ENCODE data around the gene C3orf80. TPM values are rescaled to one million over a fixed set of nuclear protein-coding genes. Genes with fewer than 3 reads are reported as not detected.
"Not testable (repeated sequence)": the region's sequence is repeated elsewhere in the genome, so short reads cannot be mapped to it uniquely, and the experiment has no call there.

The C3orf80 gene
- not detected for total RNA-seq

DNA sequence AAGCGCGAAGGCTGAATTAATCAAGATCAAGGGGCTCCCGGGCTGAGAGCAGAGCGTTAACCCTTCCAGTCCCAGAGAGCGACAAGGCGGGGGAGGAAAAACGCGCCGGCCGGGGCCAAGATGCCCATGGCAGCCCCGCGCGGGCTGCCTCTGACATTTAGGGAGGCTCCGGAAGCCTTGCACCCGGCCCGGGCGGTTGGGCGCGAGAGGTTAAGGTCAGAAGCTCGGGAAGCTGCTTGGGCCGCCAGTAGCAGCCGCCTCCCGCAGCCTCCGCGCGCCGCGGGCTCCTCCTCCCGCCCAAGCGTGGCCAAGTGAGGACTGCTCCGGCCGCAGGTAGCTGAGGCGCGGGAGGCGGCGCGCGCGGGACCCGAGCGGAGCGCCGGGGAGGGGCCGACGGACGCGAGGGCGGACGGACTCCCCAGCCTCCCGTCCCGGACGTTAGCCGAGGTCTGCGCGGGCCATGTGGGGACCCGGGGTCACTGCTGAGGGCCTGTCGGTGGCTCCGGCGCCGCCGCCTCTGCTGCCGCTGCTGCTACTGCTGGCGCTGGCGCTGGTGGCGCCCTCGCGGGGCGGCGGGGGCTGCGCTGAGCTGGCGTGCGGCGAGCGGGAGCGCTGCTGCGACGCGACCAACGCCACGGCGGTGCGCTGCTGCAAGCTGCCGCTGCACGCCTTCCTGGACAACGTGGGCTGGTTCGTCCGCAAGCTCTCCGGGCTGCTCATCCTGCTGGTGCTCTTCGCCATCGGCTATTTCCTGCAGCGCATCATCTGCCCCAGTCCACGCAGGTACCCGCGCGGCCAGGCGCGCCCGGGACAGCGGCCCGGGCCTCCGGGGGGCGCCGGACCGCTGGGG is at the start of gene C3orf80:
Gene C3orf80 (plus strand): TSS at position 247 of the 850 bp plus-strand sequence. CDS start 214 bp downstream, at position 461.
- Histone ChIP-seq H3K9ac (ENCODE audit: low read depth in 1 of 3, low read length in 3 of 3) (peak within 1 kb of the TSS in 1 of 3 donors; percentile 62), H3K27me3 (ENCODE audit: control insufficient read depth in 3 of 3, insufficient read depth in 3 of 3, low read length in 3 of 3) (peaks cover 18 to 39% (median 36%) of the 10 kb centered on the region in 3 donors), H3K36me3 (ENCODE audit: control insufficient read depth in 3 of 3, insufficient read depth in 3 of 3, low read length in 3 of 3) (no peaks in the 10 kb centered on the region)

DNA sequence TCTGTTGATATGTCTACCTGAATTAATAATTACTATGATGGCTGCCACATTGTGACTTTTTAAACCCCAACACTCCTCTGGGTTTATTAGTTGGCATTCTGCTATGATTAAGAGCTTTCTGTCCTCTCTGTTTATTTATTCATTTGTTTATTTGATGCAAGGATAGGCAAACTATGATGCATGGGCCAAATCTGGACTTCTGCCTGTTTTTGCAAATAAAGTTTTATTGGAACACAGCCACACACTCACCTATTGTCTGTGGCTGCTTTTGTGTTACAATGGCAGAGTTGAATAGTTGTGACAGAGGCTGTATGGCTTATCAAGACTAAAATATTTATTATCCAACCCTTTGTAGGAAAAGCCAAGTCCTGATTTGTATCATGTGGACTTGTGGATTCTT is 48.3 kb upstream of the C3orf80 start:
- H3K27me3 ChIP-seq (ENCODE audit: control insufficient read depth in 3 of 3, insufficient read depth in 3 of 3, low read length in 3 of 3), result peaks cover 0 to 2% (median 0%) of the 10 kb centered on the region in 3 donors
- H3K36me3 ChIP-seq (ENCODE audit: control insufficient read depth in 3 of 3, insufficient read depth in 3 of 3, low read length in 3 of 3), result no peaks in the 10 kb centered on the region
- H3K9me3 ChIP-seq (ENCODE audit: control insufficient read depth in 3 of 3, low read length in 3 of 3), result no peaks in the 10 kb centered on the region
- peaks cover 0 to 2% (median 0%) of the 10 kb centered on the region in 3 donors for H3K4me1 ChIP-seq (ENCODE audit: control insufficient read depth in 3 of 3, insufficient read depth in 3 of 3, low read length in 3 of 3)
- no peak overlapping the region for H3K4me3 ChIP-seq (ENCODE audit: low read length in 3 of 3)
- H3K9ac ChIP-seq (ENCODE audit: low read depth in 1 of 3, low read length in 3 of 3), result no peak overlapping the region
- no peak overlapping the region for H3K27ac ChIP-seq (ENCODE audit: low read depth, low read length)

More for the DNA sequence above, at the start of gene C3orf80:
- peak within 1 kb of the TSS; percentile 60 to 75 (median 71) for H3K4me3 ChIP-seq (ENCODE audit: low read length in 3 of 3)
- H3K4me1 ChIP-seq (ENCODE audit: control insufficient read depth in 3 of 3, insufficient read depth in 3 of 3, low read length in 3 of 3), result peaks cover 13 to 21% (median 16%) of the 10 kb centered on the region in 3 donors
- H3K9me3 ChIP-seq (ENCODE audit: control insufficient read depth in 3 of 3, low read length in 3 of 3), result no peaks in the 10 kb centered on the region
- H3K27ac ChIP-seq (ENCODE audit: low read depth, low read length), result no peak within 1 kb of the TSS

DNA sequence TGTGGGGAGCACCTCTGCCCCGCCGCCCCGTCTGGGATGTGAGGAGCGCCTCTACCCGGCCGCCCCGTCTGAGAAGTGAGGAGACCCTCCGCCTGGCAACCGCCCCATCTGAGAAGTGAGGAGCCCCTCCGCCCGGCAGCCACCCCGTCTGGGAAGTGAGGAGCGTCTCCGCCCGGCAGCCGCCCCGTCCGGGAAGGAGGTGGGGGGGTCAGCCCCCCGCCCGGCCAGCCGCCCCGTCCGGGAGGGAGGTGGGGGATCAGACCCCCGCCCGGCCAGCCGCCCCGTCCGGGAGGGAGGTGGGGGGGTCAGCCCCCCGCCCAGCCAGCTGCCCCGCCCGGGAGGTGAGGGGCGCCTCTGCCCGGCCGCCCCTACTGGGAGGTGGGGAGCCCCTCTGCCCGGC is 46.6 kb upstream of the C3orf80 start:
- not testable (repeated sequence) for H3K9ac ChIP-seq (ENCODE audit: low read depth in 1 of 3, low read length in 3 of 3); H3K4me3 ChIP-seq (ENCODE audit: low read length in 3 of 3); H3K4me1 ChIP-seq (ENCODE audit: control insufficient read depth in 3 of 3, insufficient read depth in 3 of 3, low read length in 3 of 3); H3K27me3 ChIP-seq (ENCODE audit: control insufficient read depth in 3 of 3, insufficient read depth in 3 of 3, low read length in 3 of 3); H3K27ac ChIP-seq (ENCODE audit: low read depth, low read length); H3K36me3 ChIP-seq (ENCODE audit: control insufficient read depth in 3 of 3, insufficient read depth in 3 of 3, low read length in 3 of 3); H3K9me3 ChIP-seq (ENCODE audit: control insufficient read depth in 3 of 3, low read length in 3 of 3)

DNA sequence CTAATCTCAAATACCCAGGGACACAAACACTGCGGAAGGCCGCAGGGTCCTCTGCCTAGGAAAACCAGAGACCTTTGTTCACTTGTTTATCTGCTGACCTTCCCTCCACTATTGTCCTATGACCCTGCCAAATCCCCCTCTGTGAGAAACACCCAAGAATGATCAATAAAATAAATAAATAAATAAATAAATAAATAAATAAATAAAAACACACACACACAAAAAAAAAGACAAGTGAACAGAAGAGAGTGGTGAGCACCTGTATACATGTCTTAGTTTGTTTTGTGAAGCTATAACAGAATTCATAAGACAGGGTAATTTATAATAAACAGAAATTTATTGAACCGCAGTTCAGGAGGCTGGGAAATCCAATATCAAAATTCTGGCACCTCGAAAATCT is 45.8 kb upstream of the C3orf80 start:
- not testable (repeated sequence) for H3K36me3 ChIP-seq (ENCODE audit: control insufficient read depth in 3 of 3, insufficient read depth in 3 of 3, low read length in 3 of 3); H3K4me1 ChIP-seq (ENCODE audit: control insufficient read depth in 3 of 3, insufficient read depth in 3 of 3, low read length in 3 of 3); H3K27ac ChIP-seq (ENCODE audit: low read depth, low read length); H3K4me3 ChIP-seq (ENCODE audit: low read length in 3 of 3); H3K27me3 ChIP-seq (ENCODE audit: control insufficient read depth in 3 of 3, insufficient read depth in 3 of 3, low read length in 3 of 3); H3K9me3 ChIP-seq (ENCODE audit: control insufficient read depth in 3 of 3, low read length in 3 of 3); H3K9ac ChIP-seq (ENCODE audit: low read depth in 1 of 3, low read length in 3 of 3)

DNA sequence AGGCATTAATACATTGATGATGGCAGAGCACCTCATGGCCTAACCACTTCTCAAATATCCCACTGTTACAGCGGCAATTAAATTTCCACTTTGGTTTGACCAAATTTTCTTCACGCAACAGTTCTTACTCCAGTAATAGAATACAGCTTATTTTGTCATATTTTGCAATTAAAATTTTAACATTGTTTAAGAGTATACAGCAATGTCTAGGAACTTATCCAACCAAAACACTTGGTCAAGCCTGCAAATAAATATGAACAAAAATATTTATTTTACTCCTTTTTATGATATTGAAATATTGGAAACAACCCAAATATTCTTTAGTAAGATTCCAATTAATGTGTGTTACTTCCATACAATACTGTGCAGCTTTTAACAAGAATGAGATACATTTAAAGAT is 45.3 kb upstream of the C3orf80 start:
- Histone ChIP-seq H3K4me1 (ENCODE audit: control insufficient read depth in 3 of 3, insufficient read depth in 3 of 3, low read length in 3 of 3) (peaks cover 0 to 2% (median 0%) of the 10 kb centered on the region in 3 donors), H3K9me3 (ENCODE audit: control insufficient read depth in 3 of 3, low read length in 3 of 3) (no peaks in the 10 kb centered on the region), H3K27ac (ENCODE audit: low read depth, low read length) (no peak overlapping the region), H3K9ac (ENCODE audit: low read depth in 1 of 3, low read length in 3 of 3) (no peak overlapping the region), H3K36me3 (ENCODE audit: control insufficient read depth in 3 of 3, insufficient read depth in 3 of 3, low read length in 3 of 3) (no peaks in the 10 kb centered on the region), H3K4me3 (ENCODE audit: low read length in 3 of 3) (no peak overlapping the region), H3K27me3 (ENCODE audit: control insufficient read depth in 3 of 3, insufficient read depth in 3 of 3, low read length in 3 of 3) (peaks cover 0 to under 1% (median 0%) of the 10 kb centered on the region in 3 donors)

DNA sequence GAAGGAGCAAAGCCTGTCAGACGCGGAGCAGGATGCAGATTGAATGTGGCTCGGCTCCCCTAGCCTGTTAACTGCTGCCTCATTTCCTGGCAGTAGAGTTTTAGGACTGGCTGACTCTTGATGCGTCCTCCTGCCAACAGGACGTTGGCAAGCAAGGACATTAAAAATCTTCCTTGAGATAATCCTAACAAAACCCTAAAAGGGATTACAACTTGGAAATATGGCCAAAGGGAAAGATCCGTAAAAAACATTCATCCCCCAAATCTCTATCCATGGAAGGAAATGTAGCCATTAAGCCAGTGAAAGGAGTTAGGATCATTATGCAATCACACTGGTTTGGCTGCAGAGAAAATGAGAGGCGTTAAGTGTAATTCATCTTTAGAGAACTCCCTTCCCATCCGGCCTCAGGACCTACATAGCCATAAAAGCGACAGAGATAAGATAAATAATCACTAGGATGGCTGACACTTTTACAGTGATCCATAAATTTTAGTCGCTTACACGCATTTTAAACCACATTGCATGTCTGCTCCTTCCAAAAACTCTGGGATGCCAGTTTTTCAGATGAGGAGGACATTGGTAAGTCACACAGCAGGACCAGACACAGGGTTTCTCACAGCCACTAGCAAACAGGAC is 44.5 kb upstream of the C3orf80 start:
- Histone ChIP-seq H3K4me3 (ENCODE audit: low read length in 3 of 3) (no peak overlapping the region), H3K4me1 (ENCODE audit: control insufficient read depth in 3 of 3, insufficient read depth in 3 of 3, low read length in 3 of 3) (peaks cover 0 to 2% (median 0%) of the 10 kb centered on the region in 3 donors), H3K36me3 (ENCODE audit: control insufficient read depth in 3 of 3, insufficient read depth in 3 of 3, low read length in 3 of 3) (no peaks in the 10 kb centered on the region), H3K9me3 (ENCODE audit: control insufficient read depth in 3 of 3, low read length in 3 of 3) (no peaks in the 10 kb centered on the region), H3K27ac (ENCODE audit: low read depth, low read length) (no peak overlapping the region), H3K9ac (ENCODE audit: low read depth in 1 of 3, low read length in 3 of 3) (no peak overlapping the region), H3K27me3 (ENCODE audit: control insufficient read depth in 3 of 3, insufficient read depth in 3 of 3, low read length in 3 of 3) (no peaks in the 10 kb centered on the region)

DNA sequence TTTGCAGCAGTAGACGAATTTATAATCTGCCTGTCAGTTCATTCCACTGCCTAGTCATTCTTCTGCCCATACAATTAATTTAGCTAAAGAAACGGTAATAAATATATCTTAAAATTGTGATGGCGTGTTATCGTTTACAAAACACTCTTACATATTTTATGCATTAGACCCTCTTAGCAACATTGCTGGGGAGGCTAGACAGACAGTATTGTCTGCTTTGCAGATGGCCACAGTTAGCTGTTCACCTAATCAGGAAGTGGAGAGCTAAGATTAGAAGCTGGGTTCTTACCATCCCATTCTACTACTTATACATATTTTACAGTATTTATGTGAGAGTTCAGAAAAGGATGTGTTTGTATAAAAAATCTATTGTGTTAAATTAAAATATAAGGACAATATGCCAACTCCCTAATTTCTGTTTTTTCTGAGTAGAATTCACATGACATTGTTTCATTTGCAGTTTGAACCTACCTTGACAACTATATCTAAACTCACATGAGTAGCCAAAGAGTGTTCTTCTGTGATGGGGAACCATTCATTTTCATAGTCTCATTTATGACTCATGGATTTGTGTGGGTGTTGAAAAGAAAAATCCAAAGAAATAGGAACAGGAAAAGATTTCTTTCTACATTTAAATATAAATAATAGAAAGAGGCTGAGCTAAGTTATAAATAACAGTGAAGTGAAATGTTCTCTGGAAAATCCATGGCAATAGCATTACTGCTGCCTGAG is 41.7 kb upstream of the C3orf80 start:
- Histone ChIP-seq H3K36me3 (ENCODE audit: control insufficient read depth in 3 of 3, insufficient read depth in 3 of 3, low read length in 3 of 3) (no peaks in the 10 kb centered on the region), H3K27ac (ENCODE audit: low read depth, low read length) (no peak overlapping the region), H3K9ac (ENCODE audit: low read depth in 1 of 3, low read length in 3 of 3) (no peak overlapping the region)

DNA sequence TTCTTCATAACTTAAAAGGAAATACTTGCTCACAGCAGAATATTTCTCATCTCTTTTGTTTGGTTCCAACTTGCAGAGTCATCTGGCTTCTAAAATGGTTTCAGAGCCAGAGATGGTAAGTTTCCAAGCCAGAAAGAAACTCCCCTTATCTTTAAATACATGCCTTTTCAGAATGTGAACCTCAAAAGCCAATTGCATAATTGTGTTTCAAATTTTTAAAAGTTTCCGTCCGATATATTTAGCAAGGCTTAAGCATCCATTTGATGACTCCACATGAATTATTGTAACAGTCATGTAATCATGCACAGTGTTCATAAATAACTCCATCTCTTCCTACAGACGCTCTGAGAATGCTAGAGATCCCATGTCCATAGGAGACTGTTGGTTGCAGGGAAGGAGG is 40.6 kb upstream of the C3orf80 start:
- Histone ChIP-seq H3K4me1 (ENCODE audit: control insufficient read depth in 3 of 3, insufficient read depth in 3 of 3, low read length in 3 of 3) (peaks cover 0 to 2% (median 0%) of the 10 kb centered on the region in 3 donors), H3K27ac (ENCODE audit: low read depth, low read length) (no peak overlapping the region), H3K9me3 (ENCODE audit: control insufficient read depth in 3 of 3, low read length in 3 of 3) (peaks cover 0 to 2% (median 0%) of the 10 kb centered on the region in 3 donors), H3K27me3 (ENCODE audit: control insufficient read depth in 3 of 3, insufficient read depth in 3 of 3, low read length in 3 of 3) (no peaks in the 10 kb centered on the region), H3K36me3 (ENCODE audit: control insufficient read depth in 3 of 3, insufficient read depth in 3 of 3, low read length in 3 of 3) (no peaks in the 10 kb centered on the region), H3K4me3 (ENCODE audit: low read length in 3 of 3) (no peak overlapping the region), H3K9ac (ENCODE audit: low read depth in 1 of 3, low read length in 3 of 3) (no peak overlapping the region)

More for the DNA sequence above, 41.7 kb upstream of the C3orf80 start:
- Histone ChIP-seq H3K4me1 (ENCODE audit: control insufficient read depth in 3 of 3, insufficient read depth in 3 of 3, low read length in 3 of 3) (peaks cover 0 to 2% (median 0%) of the 10 kb centered on the region in 3 donors), H3K9me3 (ENCODE audit: control insufficient read depth in 3 of 3, low read length in 3 of 3) (peaks cover 0 to 2% (median 0%) of the 10 kb centered on the region in 3 donors), H3K4me3 (ENCODE audit: low read length in 3 of 3) (no peak overlapping the region), H3K27me3 (ENCODE audit: control insufficient read depth in 3 of 3, insufficient read depth in 3 of 3, low read length in 3 of 3) (no peaks in the 10 kb centered on the region)

DNA sequence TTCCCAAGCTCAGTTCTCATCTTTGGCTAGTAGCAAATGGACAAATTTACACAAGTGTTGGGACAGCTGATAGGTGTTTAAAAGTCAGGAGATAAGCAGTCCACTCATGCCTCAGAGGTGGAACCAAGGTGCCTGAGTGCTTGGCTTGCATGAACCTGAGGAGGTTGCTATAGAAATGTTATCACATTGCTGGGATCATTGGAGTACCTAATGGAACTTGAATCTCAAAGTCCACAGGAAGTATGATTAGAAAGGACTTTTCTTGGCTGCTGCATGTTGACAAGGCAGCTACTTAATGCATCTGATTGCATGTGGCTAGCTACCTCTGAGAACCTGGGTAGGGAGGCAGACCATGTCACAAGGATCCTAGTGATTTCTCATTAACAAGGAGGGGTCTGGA is 39.5 kb upstream of the C3orf80 start:
- Histone ChIP-seq H3K4me1 (ENCODE audit: control insufficient read depth in 3 of 3, insufficient read depth in 3 of 3, low read length in 3 of 3) (no peaks in the 10 kb centered on the region), H3K9me3 (ENCODE audit: control insufficient read depth in 3 of 3, low read length in 3 of 3) (peaks cover 0 to 2% (median 0%) of the 10 kb centered on the region in 3 donors), H3K4me3 (ENCODE audit: low read length in 3 of 3) (no peak overlapping the region), H3K36me3 (ENCODE audit: control insufficient read depth in 3 of 3, insufficient read depth in 3 of 3, low read length in 3 of 3) (no peaks in the 10 kb centered on the region), H3K9ac (ENCODE audit: low read depth in 1 of 3, low read length in 3 of 3) (no peak overlapping the region), H3K27me3 (ENCODE audit: control insufficient read depth in 3 of 3, insufficient read depth in 3 of 3, low read length in 3 of 3) (no peaks in the 10 kb centered on the region), H3K27ac (ENCODE audit: low read depth, low read length) (no peak overlapping the region)
